Kidney (tissue), 14 donors: Measurements from ENCODE around the gene PIK3R4. TPM values are rescaled to one million over a fixed set of nuclear protein-coding genes. Genes with fewer than 3 reads are reported as not detected.

Experiments used
- DNase-seq, 5 donors: peaks; one replicate each; pipeline ENCODE4 v3.0.0-alpha.2; 2013 to 2020
- FAIRE-seq: peaks from 2 replicates; lab custom pipeline; 2012; peaks lifted over from hg19 to GRCh38; lab: Jason Lieb, UNC
- H3K27ac ChIP-seq, 2 donors: one replicate each; pipeline ENCODE4 v1.7.0; 2013; ENCODE audit warnings: low read depth in 2 of 2, low read length in 2 of 2, inconsistent platforms in 1 of 2
- H3K27me3 ChIP-seq: one replicate; pipeline ENCODE4 v1.7.1; 2013; ENCODE audit warnings: low read length, inconsistent platforms; ENCODE audit not compliant: control insufficient read depth, insufficient read depth
- H3K36me3 ChIP-seq, 3 donors: one replicate each; pipeline versions ENCODE4 v1.7.0 to v1.7.1; 2013; ENCODE audit warnings: low read length in 3 of 3, control low read depth in 1 of 3, inconsistent platforms in 1 of 3; ENCODE audit not compliant: insufficient read depth in 3 of 3, control insufficient read depth in 2 of 3
- H3K4me1 ChIP-seq, 3 donors: one replicate each; pipeline versions ENCODE4 v1.7.0 to v1.7.1; 2013; ENCODE audit warnings: low read length in 3 of 3, inconsistent platforms in 1 of 3, low read depth in 1 of 3; ENCODE audit not compliant: control insufficient read depth in 2 of 3, insufficient read depth in 2 of 3
- H3K4me3 ChIP-seq, 3 donors: one replicate each; pipeline versions ENCODE4 v1.7.0 to v1.8.1; 2013; ENCODE audit warnings: low read length in 3 of 3, control low read depth in 1 of 3, inconsistent platforms in 1 of 3
- H3K9ac ChIP-seq, 3 donors: one replicate each; pipeline versions ENCODE4 v1.7.0 to v1.7.1; 2013; ENCODE audit warnings: low read length in 3 of 3, control low read depth in 1 of 3, inconsistent platforms in 1 of 3
- H3K9me3 ChIP-seq, 3 donors: one replicate each; pipeline versions ENCODE4 v1.7.0 to v1.7.1; 2013; ENCODE audit warnings: low read length in 3 of 3, control low read depth in 1 of 3, inconsistent platforms in 1 of 3; ENCODE audit not compliant: control insufficient read depth in 2 of 3, insufficient read depth in 1 of 3
- CTCF ChIP-seq: IDR thresholded peaks from 3 replicates; pipeline ENCODE4 v1.5.1; 2012; ENCODE audit warnings: mild to moderate bottlenecking, moderate library complexity, borderline replicate concordance; ENCODE audit not compliant: insufficient read depth; ENCODE audit errors: extremely low read depth
- intact Hi-C: fragments of 100-400 bp; cut with DNase I; formaldehyde crosslinking; loops from one replicate; pipeline ENCODE4 v1.11.1; 2022
- polyA plus RNA-seq: library from polyadenylated mRNA; stranded (reverse); fragments of 350-450 nt; fragmentation: Illumina TruSeq; extraction: RNeasy Lipid Tissue Mini Kit (QIAGEN cat#74804); gene quantifications from one replicate; pipeline ENCODE4 v1.2.3, GENCODE V29; 2014; ENCODE audit warnings: low read depth, low replicate concordance; ENCODE audit not compliant: insufficient read depth
- total RNA-seq: library from RNA; stranded (reverse); fragmentation: NEBNext Ultra II Directional; extraction: Animal tissue kit (Norgen Biotek cat#: 25700); gene quantifications from one replicate; pipeline ENCODE4 v1.2.1, GENCODE V29; 2021
- donor health status: control.
- donor health status: control.
- donor health status: control.
- donor health status: control.
- donor health status: control.
- donor health status: DM: yes; HTN: yes; CAD: no.
- donor health status: Normal renal cell carcinoma (clear cell type).

PIK3R4 gene
- total and polyA plus RNA-seq, 2 donors from 2014 or later: 22.5 to 32.7 TPM

GRCh38 chr3:130709671-130710070 lies 37.0 kb downstream of the PIK3R4 start:
- DNase-seq (no peak), FAIRE-seq (no peak)
- Histone ChIP-seq H3K9me3 (no peaks in the 10 kb centered on the region), H3K4me3 (no peak overlapping the region), H3K4me1 (no peaks in the 10 kb centered on the region), H3K36me3 (peaks cover 0 to 6% (median 6%) of the 10 kb centered on the region in 3 donors), H3K9ac (no peak overlapping the region), H3K27ac (no peak overlapping the region), H3K27me3 (no peaks in the 10 kb centered on the region)
- TF ChIP-seq CTCF: no peak
- intact Hi-C loops: no loop called here

GRCh38 chr3:130707902-130708601 lies 38.6 kb downstream of the PIK3R4 start:
- no peak overlapping the region for H3K9ac ChIP-seq
- no peaks in the 10 kb centered on the region for H3K27me3 ChIP-seq
- FAIRE-seq (no peak), DNase-seq (no peak)
- H3K9me3 ChIP-seq: no peaks in the 10 kb centered on the region
- no peak for TF ChIP-seq CTCF
- H3K36me3 ChIP-seq: peaks cover 0 to 14% (median 11%) of the 10 kb centered on the region in 3 donors
- H3K4me1 ChIP-seq: no peaks in the 10 kb centered on the region
- no peak overlapping the region for H3K4me3 ChIP-seq
- H3K27ac ChIP-seq: no peak overlapping the region
- intact Hi-C loops: no loop called here

GRCh38 chr3:130705501-130705900 lies 41.1 kb downstream of the PIK3R4 start:
- Histone ChIP-seq H3K27ac (no peak overlapping the region), H3K4me1 (no peaks in the 10 kb centered on the region), H3K4me3 (no peak overlapping the region), H3K36me3 (peaks cover 0 to 18% (median 11%) of the 10 kb centered on the region in 3 donors), H3K9me3 (no peaks in the 10 kb centered on the region), H3K9ac (no peak overlapping the region), H3K27me3 (no peaks in the 10 kb centered on the region)
- intact Hi-C loops: no loop called here
- no peak for TF ChIP-seq CTCF
- DNase-seq (no peak), FAIRE-seq (no peak)

- H3K9ac ChIP-seq: no peak overlapping the region
- no peak for TF ChIP-seq CTCF
- no peaks in the 10 kb centered on the region for H3K4me1 ChIP-seq
- peaks cover 0 to 19% (median 18%) of the 10 kb centered on the region in 3 donors for H3K36me3 ChIP-seq
- DNase-seq (no peak), FAIRE-seq (no peak)
- no peak overlapping the region for H3K27ac ChIP-seq
- intact Hi-C loops: no loop called here
- H3K4me3 ChIP-seq: no peak overlapping the region
- H3K9me3 ChIP-seq: no peaks in the 10 kb centered on the region
- H3K27me3 ChIP-seq: no peaks in the 10 kb centered on the region
Measured at GRCh38 chr3:130702985-130703384, 43.6 kb downstream of the PIK3R4 start.
